GM15510 (cell line): Measurements from ENCODE around the gene SNX1.

Experiments used
- POLR2A ChIP-seq: IDR thresholded peaks from 3 replicates; pipeline ENCODE4 v1.6.1; 2011; ENCODE audit warnings: borderline replicate concordance; ENCODE audit not compliant: insufficient read length; ENCODE audit errors: extremely low read depth

Gene SNX1

GRCh38 chr15:64095795-64096667 lies at the start of gene SNX1:
Gene SNX1, plus strand, starts transcription at chr15:64095982. Its CDS starts 32 bp downstream, at chr15:64096014.
- TF ChIP-seq POLR2A = peak; percentile 91

GRCh38 chr15:64046421-64047153 lies 49.2 kb upstream of the SNX1 start, which contains the start of gene DAPK2:
Gene DAPK2, minus strand, starts transcription at chr15:64046485. Its CDS starts 6,224 bp downstream, at chr15:64040261.
- no peak for TF ChIP-seq POLR2A

DNA sequence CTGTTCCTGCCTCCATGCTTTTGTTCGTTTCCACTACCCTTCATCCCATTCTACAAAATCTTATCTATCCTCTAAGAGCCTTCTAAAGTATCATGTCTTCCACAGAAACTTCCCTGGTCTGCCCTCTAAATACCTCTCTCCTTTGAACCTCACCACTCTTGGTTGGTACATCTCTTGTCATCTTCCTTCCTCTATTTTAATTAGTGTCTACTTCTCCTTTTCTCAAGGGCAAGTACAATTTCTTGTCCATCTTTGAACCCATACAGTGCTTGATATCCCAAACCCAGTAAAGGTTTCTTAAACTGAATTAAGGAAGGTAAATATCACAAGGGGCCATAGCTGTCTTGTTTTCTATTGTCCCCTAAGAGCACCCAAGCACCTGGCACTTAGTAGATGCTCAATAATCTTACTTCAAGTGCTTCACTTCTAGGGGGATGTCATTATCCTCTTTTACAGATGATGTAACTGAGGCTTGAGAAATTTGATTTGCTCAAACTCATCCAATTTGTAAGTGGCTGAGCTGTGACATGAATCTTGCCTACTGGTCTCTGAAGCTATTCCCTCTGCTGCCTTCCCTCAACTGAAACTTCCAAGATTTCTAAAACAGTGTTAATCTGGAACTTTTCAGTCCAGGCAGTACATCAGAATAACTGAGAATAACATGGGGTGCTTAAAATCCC lies 46.9 kb upstream of the SNX1 start:
- TF ChIP-seq POLR2A = no peak

DNA sequence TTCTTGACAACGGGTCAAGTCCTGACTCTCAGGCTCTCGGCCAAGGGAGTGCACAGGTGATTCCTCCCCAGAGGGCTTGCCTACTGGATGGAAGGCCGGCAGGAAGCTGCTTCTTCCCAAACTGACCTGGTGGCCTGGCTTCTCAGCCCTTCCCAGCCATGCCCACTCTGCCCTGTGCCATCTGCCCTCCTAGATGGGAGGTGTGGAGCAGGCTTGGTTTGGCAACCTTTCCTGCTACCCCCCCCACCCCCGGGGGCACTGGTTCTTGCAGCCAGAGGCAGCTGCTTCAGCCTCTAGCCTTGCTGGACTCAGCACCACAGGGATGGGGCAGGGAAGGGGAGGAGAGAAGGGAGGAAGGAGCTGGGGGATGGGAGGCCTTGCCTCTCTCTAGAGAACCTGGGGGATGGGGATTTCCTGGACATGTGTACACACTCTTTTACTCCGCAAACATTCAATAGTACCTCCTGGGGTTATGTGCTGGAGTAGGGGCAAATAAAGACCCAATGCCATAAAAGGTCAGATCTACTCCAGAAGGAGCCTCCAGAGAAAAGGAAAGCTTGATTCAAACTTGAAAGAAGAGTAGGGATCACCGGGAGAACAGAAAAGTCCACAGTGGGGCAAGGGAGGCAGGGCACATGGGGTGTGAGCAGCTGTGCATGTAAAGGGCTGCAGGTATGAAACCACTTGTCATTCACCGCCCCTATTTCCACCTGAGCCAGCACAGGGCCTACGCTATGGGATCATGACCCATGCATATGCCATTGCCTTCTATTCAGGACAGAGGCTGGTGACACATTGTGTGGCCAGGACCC lies 45.3 kb upstream of the SNX1 start:
- no peak for TF ChIP-seq POLR2A

GRCh38 chr15:64051093-64051402 lies 44.7 kb upstream of the SNX1 start:
- no peak for TF ChIP-seq POLR2A

GRCh38 chr15:64051407-64052259 lies 44.1 kb upstream of the SNX1 start:
- TF ChIP-seq POLR2A = no peak

GRCh38 chr15:64052925-64053491 lies 42.8 kb upstream of the SNX1 start:
- no peak for TF ChIP-seq POLR2A

DNA sequence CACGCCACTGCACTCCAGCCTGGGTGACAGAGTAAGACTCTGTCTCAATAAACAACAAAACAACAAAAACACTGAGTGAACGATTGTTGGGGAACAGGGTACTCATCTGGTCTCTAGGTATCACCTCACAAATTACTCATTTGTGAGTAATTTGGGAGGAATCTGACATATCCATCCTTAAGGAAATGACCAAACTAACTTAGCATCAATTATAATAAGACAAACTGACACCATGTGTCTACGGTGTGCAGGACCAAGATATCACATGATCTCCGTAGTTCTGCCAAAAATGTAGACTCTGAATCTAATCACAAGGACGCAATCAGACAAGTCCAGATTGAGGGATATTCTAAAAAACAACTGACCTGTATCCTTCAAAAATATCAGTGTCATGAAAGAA lies 37.5 kb upstream of the SNX1 start:
- no peak for TF ChIP-seq POLR2A

- no peak for TF ChIP-seq POLR2A
Observed at GRCh38 chr15:64060716-64061115, 35.1 kb upstream of the SNX1 start.

GRCh38 chr15:64066451-64066850 lies 29.3 kb upstream of the SNX1 start:
- no peak for TF ChIP-seq POLR2A

GRCh38 chr15:64067564-64068030 lies 28.2 kb upstream of the SNX1 start:
- no peak for TF ChIP-seq POLR2A

DNA sequence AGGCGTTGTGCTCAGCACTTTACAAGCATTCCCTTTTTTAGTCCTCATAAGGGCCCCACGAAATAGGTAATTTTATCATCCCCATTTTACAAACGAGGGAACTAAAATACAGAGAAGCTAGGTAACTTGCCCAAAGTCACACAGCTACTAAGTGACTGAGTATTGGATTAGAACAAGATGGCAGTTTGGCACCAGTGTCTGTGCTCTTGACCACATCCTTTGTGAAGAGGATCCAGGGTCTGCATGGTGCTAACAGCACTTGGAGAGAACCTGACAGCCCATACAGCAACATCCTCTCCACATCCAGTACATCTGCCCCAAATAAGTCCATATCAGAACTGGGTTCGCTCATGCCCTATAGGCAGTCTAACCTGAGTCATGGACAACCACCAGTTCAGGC lies 27.6 kb upstream of the SNX1 start:
- TF ChIP-seq POLR2A = no peak

DNA sequence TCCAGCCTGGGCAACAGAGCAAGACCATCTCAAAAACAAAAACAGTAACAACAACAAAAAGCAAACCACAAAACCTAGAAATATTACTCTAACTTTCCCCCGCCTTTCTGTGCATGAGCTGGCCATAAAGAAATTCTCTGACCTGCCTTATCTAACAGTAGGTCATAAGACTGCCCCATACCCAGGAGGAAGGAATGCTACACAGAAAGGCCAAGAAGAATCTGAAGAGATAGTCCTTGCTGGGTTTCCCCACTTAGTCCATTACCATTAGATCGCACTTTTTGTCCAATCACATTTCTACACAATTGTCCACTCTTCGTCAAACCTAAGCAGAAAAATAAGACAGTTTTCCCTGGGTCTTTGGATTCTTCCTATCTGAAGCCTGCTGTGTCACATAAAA lies 25.7 kb upstream of the SNX1 start:
- TF ChIP-seq POLR2A = no peak
